ENCODE data around the gene MPND.
"Not testable (repeated sequence)": the region's sequence is repeated elsewhere in the genome, so short reads cannot be mapped to it uniquely, and the experiment has no call there.

The MPND gene

GRCh38 chr19:4327252-4327876 is 16.0 kb upstream of the MPND start:
- Histone ChIP-seq H3K4me2 (ENCODE audit: low read length, poor library complexity, severe bottlenecking) (peak overlapping the region; percentile 68), H4K91ac (ENCODE audit: low read length) (no peak overlapping the region), H3K36me3 (ENCODE audit: control insufficient read depth in 1 of 2, insufficient read depth in 2 of 2, low read depth in 1 of 2, low read length in 2 of 2) (peaks cover 0 to 41% of the 10 kb centered on the region in 2 experiments), H3K27me3 (ENCODE audit: control insufficient read depth in 1 of 2, insufficient read depth in 1 of 2, low read length in 2 of 2) (peaks cover 8 to 30% of the 10 kb centered on the region in 2 experiments), H3K4me3 (ENCODE audit: insufficient read depth in 1 of 2, low read depth in 1 of 2, low read length in 2 of 2) (no peak overlapping the region), H2BK5ac (ENCODE audit: low read depth, low read length, poor library complexity, severe bottlenecking) (no peak overlapping the region), H3K4ac (ENCODE audit: low read depth in 1 of 2, low read length in 2 of 2) (no peak overlapping the region), H3K18ac (ENCODE audit: low read depth in 1 of 2, low read length in 2 of 2) (no peak overlapping the region), H3K14ac (ENCODE audit: low read length in 2 of 2) (no peak overlapping the region), H2BK15ac (ENCODE audit: low read depth, poor library complexity, severe bottlenecking) (no peak overlapping the region), H3K4me1 (ENCODE audit: control insufficient read depth, insufficient read depth, low read depth, low read length) (peaks cover 20% of the 10 kb centered on the region), H2AFZ (ENCODE audit: low read depth, low read length) (no peak overlapping the region), H4K8ac (ENCODE audit: low read length) (no peak overlapping the region), H3K27ac (ENCODE audit: low read length, poor library complexity, severe bottlenecking) (no peak overlapping the region), H2BK12ac (ENCODE audit: low read length in 2 of 2) (no peak overlapping the region), H2BK120ac (ENCODE audit: low read depth, low read length) (no peak overlapping the region), H3K23ac (ENCODE audit: low read length in 2 of 2) (no peak overlapping the region), H2AK5ac (ENCODE audit: low read length, severe bottlenecking) (no peak overlapping the region), H3K9ac (ENCODE audit: low read length) (no peak overlapping the region), H3K79me1 (replicated peaks; ENCODE audit: low read length, poor library complexity, severe bottlenecking) (no peaks in the 10 kb centered on the region), H3K9me3 (ENCODE audit: control insufficient read depth, low read length) (peaks cover 3% of the 10 kb centered on the region)
- DNase-seq, result peak; percentile 62
- 6% methylated on average over 30 of the region's 30 CpGs for WGBS

GRCh38 chr19:4327877-4328242 is 15.5 kb upstream of the MPND start:
- WGBS, result 8% methylated on average over 13 of the region's 13 CpGs
- H2BK12ac ChIP-seq (ENCODE audit: low read length in 2 of 2), result peak overlapping the region in 1 of 2 experiments; percentile 42

GRCh38 chr19:4328243-4328990 is 14.9 kb upstream of the MPND start:
- Histone ChIP-seq H2BK15ac (ENCODE audit: low read depth, poor library complexity, severe bottlenecking) (peak overlapping the region; percentile 73), H3K4ac (ENCODE audit: low read depth in 1 of 2, low read length in 2 of 2) (peak overlapping the region in 1 of 2 experiments; percentile 82), H3K9me3 (ENCODE audit: control insufficient read depth, low read length) (no peaks in the 10 kb centered on the region), H2BK5ac (ENCODE audit: low read depth, low read length, poor library complexity, severe bottlenecking) (no peak overlapping the region), H3K14ac (ENCODE audit: low read length in 2 of 2) (no peak overlapping the region), H2AFZ (ENCODE audit: low read depth, low read length) (peak overlapping the region; percentile 36), H4K8ac (ENCODE audit: low read length) (peak overlapping the region; percentile 66), H3K79me1 (replicated peaks; ENCODE audit: low read length, poor library complexity, severe bottlenecking) (no peaks in the 10 kb centered on the region), H3K9ac (ENCODE audit: low read length) (no peak overlapping the region), H3K18ac (ENCODE audit: low read depth in 1 of 2, low read length in 2 of 2) (peak overlapping the region in 1 of 2 experiments; percentile 78), H3K27ac (ENCODE audit: low read length, poor library complexity, severe bottlenecking) (no peak overlapping the region), H2BK12ac (ENCODE audit: low read length in 2 of 2) (peak overlapping the region in 1 of 2 experiments; percentile 3), H2AK5ac (ENCODE audit: low read length, severe bottlenecking) (no peak overlapping the region), H4K91ac (ENCODE audit: low read length) (peak overlapping the region; percentile 15), H3K4me1 (ENCODE audit: control insufficient read depth, insufficient read depth, low read depth, low read length) (peaks cover 20% of the 10 kb centered on the region), H3K23ac (ENCODE audit: low read length in 2 of 2) (peak overlapping the region in 1 of 2 experiments; percentile 9), H3K27me3 (ENCODE audit: control insufficient read depth in 1 of 2, insufficient read depth in 1 of 2, low read length in 2 of 2) (peaks cover 8 to 30% of the 10 kb centered on the region in 2 experiments), H3K4me3 (ENCODE audit: insufficient read depth in 1 of 2, low read depth in 1 of 2, low read length in 2 of 2) (peak overlapping the region; percentile 54 to 66), H3K36me3 (ENCODE audit: control insufficient read depth in 1 of 2, insufficient read depth in 2 of 2, low read depth in 1 of 2, low read length in 2 of 2) (peaks cover 0 to 34% of the 10 kb centered on the region in 2 experiments), H2BK120ac (ENCODE audit: low read depth, low read length) (no peak overlapping the region), H3K4me2 (ENCODE audit: low read length, poor library complexity, severe bottlenecking) (peak overlapping the region; percentile 72)
- peak; percentile 91 for DNase-seq
- WGBS, result 4% methylated on average over 47 of the region's 49 CpGs

More at GRCh38 chr19:4327877-4328242, 15.5 kb upstream of the MPND start:
- H2BK120ac ChIP-seq (ENCODE audit: low read depth, low read length), result no peak overlapping the region
- no peak overlapping the region for H2AFZ ChIP-seq (ENCODE audit: low read depth, low read length)
- H3K9me3 ChIP-seq (ENCODE audit: control insufficient read depth, low read length), result no peaks in the 10 kb centered on the region
- no peak overlapping the region for H2BK5ac ChIP-seq (ENCODE audit: low read depth, low read length, poor library complexity, severe bottlenecking)
- no peak overlapping the region for H3K23ac ChIP-seq (ENCODE audit: low read length in 2 of 2)
- peak overlapping the region; percentile 67 for H2AK5ac ChIP-seq (ENCODE audit: low read length, severe bottlenecking)
- no peak overlapping the region for H4K91ac ChIP-seq (ENCODE audit: low read length)
- H3K79me1 ChIP-seq (replicated peaks; ENCODE audit: low read length, poor library complexity, severe bottlenecking), result no peaks in the 10 kb centered on the region
- peak overlapping the region; percentile 68 for H3K4me2 ChIP-seq (ENCODE audit: low read length, poor library complexity, severe bottlenecking)
- H3K36me3 ChIP-seq (ENCODE audit: control insufficient read depth in 1 of 2, insufficient read depth in 2 of 2, low read depth in 1 of 2, low read length in 2 of 2), result peaks cover 0 to 38% of the 10 kb centered on the region in 2 experiments
- H3K4ac ChIP-seq (ENCODE audit: low read depth in 1 of 2, low read length in 2 of 2), result no peak overlapping the region
- peaks cover 20% of the 10 kb centered on the region for H3K4me1 ChIP-seq (ENCODE audit: control insufficient read depth, insufficient read depth, low read depth, low read length)
- peak overlapping the region; percentile 19 for H2BK15ac ChIP-seq (ENCODE audit: low read depth, poor library complexity, severe bottlenecking)
- H3K9ac ChIP-seq (ENCODE audit: low read length), result no peak overlapping the region
- H4K8ac ChIP-seq (ENCODE audit: low read length), result peak overlapping the region; percentile 47
- H3K18ac ChIP-seq (ENCODE audit: low read depth in 1 of 2, low read length in 2 of 2), result no peak overlapping the region
- peak overlapping the region in 1 of 2 experiments; percentile 66 for H3K14ac ChIP-seq (ENCODE audit: low read length in 2 of 2)
- H3K27ac ChIP-seq (ENCODE audit: low read length, poor library complexity, severe bottlenecking), result no peak overlapping the region
- no peak overlapping the region for H3K4me3 ChIP-seq (ENCODE audit: insufficient read depth in 1 of 2, low read depth in 1 of 2, low read length in 2 of 2)
- H3K27me3 ChIP-seq (ENCODE audit: control insufficient read depth in 1 of 2, insufficient read depth in 1 of 2, low read length in 2 of 2), result peaks cover 8 to 30% of the 10 kb centered on the region in 2 experiments
- DNase-seq, result no peak

DNA sequence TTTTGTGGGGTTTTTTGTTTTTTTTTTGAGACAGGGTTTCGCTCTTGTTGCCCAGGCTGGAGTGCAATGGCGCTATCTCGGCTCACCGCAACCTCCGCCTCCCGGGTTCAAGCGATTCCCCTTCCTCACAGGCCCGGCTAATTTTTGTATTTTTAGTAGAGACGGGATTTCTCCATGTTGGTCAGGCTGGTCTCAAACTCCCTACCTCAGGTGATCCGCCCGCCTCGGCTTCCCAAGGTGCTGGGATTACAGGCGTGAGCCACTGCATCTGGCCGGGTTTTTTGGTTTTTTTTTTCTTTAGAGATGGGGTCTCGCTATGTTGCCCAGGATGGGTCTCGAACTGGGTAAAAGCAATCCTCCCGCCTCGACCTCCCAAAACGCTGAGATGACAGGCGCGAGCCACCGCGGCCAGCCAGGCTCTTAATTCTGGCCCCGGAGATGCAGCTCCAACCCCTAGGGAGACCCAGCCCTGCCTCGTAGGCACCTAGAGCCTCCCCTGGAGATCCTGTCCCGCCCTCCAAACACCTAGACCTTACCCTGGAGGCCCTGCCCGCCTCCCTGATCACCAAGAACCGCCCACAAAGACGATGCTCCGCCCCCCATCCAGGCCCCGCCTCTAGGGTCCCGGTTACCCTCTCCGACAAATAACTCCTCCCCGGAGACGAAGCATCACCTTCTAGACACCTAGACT is 14.2 kb upstream of the MPND start:
- not testable (repeated sequence) for H2BK15ac ChIP-seq (ENCODE audit: low read depth, poor library complexity, severe bottlenecking); H2AFZ ChIP-seq (ENCODE audit: low read depth, low read length); H2BK12ac ChIP-seq (ENCODE audit: low read length in 2 of 2); H2BK120ac ChIP-seq (ENCODE audit: low read depth, low read length); H3K14ac ChIP-seq (ENCODE audit: low read length in 2 of 2); H3K9ac ChIP-seq (ENCODE audit: low read length); H3K4ac ChIP-seq (ENCODE audit: low read depth in 1 of 2, low read length in 2 of 2); H4K8ac ChIP-seq (ENCODE audit: low read length); H3K23ac ChIP-seq (ENCODE audit: low read length in 2 of 2); H2BK5ac ChIP-seq (ENCODE audit: low read depth, low read length, poor library complexity, severe bottlenecking); H3K9me3 ChIP-seq (ENCODE audit: control insufficient read depth, low read length); DNase-seq; H3K27ac ChIP-seq (ENCODE audit: low read length, poor library complexity, severe bottlenecking); H4K91ac ChIP-seq (ENCODE audit: low read length); H3K79me1 ChIP-seq (replicated peaks; ENCODE audit: low read length, poor library complexity, severe bottlenecking); H2AK5ac ChIP-seq (ENCODE audit: low read length, severe bottlenecking); H3K18ac ChIP-seq (ENCODE audit: low read depth in 1 of 2, low read length in 2 of 2)
- Histone ChIP-seq H3K4me3 (ENCODE audit: insufficient read depth in 1 of 2, low read depth in 1 of 2, low read length in 2 of 2) (peak overlapping the region; percentile 54 to 66), H3K4me2 (ENCODE audit: low read length, poor library complexity, severe bottlenecking) (peak overlapping the region; percentile 72), H3K27me3 (ENCODE audit: control insufficient read depth in 1 of 2, insufficient read depth in 1 of 2, low read length in 2 of 2) (peaks cover 8 to 30% of the 10 kb centered on the region in 2 experiments), H3K36me3 (ENCODE audit: control insufficient read depth in 1 of 2, insufficient read depth in 2 of 2, low read depth in 1 of 2, low read length in 2 of 2) (peaks cover 0 to 32% of the 10 kb centered on the region in 2 experiments), H3K4me1 (ENCODE audit: control insufficient read depth, insufficient read depth, low read depth, low read length) (peaks cover 20% of the 10 kb centered on the region)
- WGBS, result 75% methylated on average over 35 of the region's 35 CpGs

Measured in mesenchymal stem cell (in vitro differentiated cells and primary cell).